ENCODE results near the gene ACTBL2.

Gene ACTBL2

GRCh38 chr5:57448287-57448686 lies 34.3 kb downstream of the ACTBL2 start:
- no peak for DNase-seq

DNA sequence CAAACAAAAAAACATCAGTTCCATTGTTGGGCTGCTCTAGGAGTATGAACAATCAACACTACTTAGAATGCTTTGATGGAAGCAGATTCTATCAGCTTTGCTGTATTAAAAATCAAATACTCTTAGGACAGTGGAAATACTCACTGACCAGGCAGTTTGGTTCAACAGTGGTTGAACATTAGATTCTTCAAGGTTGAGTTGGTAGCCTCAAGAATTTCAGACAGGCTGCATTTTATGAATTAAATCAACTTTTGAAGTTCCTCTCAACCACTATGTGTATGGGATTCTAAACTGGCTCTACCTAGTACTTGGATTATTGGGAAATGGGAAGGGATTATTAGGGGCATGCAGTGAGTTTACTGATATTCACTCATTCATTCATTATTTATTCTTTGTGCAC lies 35.0 kb downstream of the ACTBL2 start:
- no peak for DNase-seq

GRCh38 chr5:57446966-57447365 lies 35.6 kb downstream of the ACTBL2 start:
- DNase-seq, result no peak

DNA sequence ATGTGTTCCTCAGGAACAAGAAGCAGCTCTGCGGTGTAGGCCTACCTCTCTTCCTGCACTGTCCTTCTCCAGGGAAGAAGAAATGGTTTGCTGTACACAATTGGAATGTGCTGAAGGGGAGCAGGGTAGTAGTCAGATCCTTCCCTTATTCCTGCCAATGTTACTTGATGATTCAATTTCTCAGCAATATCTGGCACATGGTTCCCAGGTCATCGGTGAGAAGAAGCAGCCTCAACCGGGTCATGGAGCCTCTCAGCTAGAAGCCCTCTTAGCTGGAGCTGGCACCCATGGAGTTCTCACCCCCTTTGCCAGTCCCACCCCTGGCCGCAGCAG lies 36.9 kb downstream of the ACTBL2 start:
- DNase-seq, result no peak

DNA sequence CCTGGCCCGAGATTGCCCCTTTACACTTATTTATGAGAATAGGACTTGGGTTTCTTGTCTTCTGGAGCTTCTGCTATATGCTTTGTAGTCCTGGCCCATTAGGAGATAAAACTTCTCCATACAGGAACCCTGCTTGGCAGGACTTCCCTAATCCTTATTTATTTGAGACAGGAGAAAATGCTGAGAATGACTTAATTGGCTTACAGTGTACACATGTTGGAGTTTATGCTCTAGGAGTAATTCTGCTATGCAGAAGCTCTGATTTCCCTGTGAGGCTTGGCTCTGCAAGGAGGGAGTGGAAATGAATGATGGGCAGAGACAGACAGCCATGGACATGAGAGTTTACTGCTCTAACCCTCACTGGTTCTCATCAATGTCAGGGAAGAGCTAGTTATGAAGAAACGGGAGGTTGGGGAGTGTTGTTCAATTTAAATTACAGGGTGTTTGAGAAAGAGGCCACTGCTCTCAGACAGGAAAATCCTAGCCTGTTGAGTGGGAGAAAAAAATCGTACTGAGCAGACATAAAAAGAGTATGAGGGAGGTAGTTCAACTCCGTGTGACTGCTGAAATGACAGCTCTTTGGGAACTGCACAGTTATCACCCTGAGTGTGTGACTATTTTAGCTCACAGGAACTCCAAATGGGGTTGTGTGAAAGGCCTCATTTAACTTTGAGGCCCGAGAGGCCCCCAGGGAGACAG lies 37.5 kb downstream of the ACTBL2 start:
- no peak for DNase-seq

DNA sequence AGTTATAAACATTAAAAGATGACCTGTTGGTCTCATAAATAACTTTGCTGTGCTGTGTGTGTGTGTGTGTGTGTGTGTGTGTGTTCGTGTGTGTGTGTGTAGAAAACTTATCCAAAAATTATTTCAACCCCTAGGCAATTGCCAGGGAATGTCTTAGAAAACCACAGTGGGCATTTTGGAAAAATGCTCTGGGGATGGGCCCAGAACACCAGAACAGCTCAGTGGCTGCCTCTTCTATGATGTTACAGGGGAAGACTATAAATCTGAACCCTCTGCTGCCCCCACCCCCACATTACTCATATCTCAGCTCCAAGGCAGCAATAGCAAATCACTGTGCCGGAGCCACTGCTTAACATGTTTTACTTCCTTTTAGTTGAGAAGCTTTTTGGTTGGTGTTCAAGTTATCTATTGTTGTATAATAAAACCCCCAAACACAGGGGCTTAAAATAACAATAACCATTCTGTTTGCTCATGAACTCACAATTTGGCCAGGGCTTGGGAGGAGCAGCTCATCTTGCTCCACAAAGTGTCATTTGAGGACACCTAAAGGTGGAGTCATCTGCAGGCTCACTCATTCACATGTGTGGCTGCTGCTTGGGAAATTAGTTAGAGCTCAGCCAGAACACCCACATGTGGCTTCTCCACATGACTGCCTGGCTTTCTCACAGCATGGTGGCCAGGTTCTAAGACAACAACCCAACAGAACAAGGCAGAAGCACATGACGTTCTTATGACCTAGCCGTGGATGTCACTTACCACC lies 40.4 kb downstream of the ACTBL2 start:
- no peak for DNase-seq

DNA sequence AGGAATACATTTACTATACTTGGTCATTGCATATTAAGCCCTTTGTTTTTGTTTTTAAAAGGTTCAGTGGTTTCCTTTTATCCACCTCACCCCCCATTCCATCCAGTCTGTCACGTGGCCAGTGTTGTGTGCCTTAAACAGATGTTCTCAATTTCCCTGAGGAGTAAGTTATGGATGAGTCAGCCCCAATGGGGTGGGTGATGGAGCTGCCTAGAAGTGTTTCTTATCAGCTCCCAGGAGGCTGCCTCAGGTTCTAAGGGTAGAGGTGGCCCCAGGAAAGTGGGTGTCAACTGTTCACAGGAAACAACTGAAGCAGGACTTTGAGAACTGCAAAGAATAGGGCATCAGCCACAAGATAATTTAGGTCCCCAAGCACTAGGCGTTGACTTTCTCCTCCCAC lies 41.1 kb downstream of the ACTBL2 start:
- DNase-seq, result no peak

DNA sequence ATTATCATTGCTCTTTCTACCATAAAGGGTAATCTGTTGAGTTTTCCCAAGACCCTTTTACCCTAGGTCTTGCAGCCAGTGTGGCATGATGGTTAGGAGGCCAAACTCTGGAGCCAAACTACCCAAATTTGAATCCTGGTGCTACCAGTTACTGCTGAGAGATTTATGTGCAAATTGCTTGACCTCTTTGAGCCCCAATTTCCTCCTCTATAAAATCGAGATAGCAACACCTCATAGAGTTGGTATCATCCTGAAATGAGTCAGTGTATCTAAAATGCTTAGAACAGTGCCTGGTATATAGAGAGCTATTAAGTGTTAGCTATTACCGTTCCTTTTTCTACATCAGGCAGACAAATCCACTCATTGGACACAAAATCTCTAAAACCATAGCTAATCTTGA lies 43.0 kb downstream of the ACTBL2 start:
- no peak for DNase-seq

DNA sequence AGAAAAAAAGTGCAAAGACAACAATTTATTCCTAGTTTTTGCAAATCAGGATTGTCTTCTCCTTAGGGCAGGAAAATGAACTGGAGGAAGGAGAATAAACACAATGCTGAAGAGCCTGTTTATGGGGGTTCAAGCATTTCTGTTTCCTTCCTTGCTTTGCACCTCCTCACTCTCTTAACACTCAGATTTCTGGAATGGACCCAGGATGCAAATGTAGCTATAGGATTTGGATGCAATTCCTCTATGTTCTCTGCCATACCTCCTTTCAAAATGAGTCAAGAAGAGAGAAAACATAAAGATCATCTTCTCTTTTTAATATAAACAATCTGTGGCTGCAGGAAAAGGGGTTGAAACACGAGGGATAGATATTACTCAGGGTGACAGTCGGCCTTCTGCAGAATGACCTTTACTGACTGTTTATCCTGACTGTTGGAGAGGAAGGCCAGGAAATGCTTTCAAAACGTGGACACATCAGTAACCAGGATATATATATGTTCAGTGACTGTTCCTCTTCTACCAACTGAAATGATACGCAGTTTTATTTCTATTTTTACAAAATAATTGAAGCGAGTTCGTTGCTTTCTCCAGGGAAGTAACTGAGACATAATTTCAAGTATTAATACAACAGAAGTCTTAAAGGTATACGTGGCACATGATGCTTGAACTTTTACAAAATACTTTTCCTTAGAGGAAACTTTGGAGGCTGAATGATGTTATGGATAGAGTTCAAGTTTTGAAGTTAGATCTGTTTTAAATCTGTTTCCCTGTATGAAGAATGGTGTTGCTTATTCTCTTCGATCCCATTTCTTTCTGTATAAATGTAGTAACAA lies 44.4 kb downstream of the ACTBL2 start:
- DNase-seq, result no peak

DNA sequence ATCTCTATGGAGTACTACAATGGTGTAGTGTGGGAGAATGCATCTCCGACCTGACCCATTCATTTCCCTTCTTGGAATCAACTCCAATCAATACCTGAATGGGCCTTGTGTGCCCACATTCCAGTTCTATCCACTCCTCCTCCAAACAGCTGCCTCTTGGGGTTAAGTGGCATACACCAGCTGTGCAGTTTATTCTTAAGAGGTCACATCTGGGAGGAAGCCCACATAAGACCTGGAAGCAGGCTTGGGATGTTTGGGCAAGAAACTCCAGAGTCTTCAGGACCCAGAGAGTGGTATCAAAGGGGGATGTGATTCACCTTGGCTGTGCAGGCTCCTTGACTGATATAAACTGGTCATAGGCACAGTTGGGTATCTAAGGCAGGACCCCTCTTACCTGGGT lies 46.0 kb downstream of the ACTBL2 start:
- DNase-seq, result no peak

DNA sequence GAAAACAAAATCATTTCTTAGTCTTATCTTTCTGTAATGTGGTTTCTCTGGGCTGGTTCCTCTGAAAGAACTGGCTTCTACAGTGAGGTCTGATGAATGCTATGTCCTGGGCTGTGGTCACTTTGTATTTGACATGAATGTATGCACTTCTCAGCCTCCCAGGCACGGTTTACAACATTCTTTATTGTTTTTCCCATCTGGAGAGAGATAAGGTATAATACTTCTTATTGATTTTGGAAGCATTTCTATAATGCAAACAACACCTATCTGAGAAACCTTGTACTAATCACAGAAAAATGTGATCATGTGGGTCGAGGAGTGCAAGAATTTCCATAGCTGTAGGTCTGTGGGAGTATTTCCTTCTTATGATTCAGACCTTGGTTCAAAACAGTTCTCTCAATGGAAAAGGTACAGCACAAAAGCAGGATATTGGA lies 46.9 kb downstream of the ACTBL2 start:
- DNase-seq, result no peak

DNA sequence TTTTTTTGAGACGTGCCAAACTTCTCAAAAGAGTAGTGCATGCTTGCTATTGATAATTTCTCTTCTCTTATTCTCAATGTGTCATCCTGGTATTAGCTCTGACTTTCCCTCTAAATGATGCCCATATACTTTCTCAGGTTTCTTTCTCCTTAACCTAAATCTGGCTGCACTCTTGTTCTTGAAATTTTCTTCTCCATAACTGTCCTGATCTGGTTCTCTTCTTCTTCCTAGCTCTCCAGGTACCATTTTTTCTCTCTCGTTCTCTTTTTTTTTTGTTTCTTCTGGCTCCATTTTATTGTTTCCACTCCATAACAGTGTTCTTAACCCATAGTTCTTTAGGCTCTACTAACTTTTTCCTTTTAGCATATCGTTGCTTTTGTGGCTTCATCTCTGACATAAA lies 47.9 kb downstream of the ACTBL2 start:
- no peak for DNase-seq

DNA sequence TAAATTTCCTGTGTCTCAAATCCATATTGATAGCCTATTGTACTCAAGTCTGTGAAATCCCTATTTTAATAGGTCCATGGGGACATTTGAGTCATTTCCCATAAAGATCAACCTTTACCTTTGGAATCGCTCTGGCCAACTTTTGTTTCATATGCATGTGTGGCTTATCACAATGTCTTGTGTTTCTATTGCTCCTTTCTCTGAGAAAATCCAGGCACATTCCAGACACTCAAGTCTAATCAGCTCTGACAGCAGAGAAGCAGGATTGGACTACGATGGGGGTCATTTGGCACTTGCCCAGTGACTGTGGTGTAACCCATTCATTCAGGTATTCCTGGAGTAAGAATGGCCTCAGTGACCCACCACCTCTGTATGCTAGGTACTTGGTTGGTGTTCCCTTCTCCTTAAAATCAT lies 48.4 kb downstream of the ACTBL2 start:
- no peak for DNase-seq

GRCh38 chr5:57432876-57433275 lies 49.7 kb downstream of the ACTBL2 start:
- DNase-seq, result no peak

- DNase-seq, result no peak
These were observed 50.9 kb downstream of the ACTBL2 start for GRCh38 chr5:57431759-57432158.
